Small intestine (tissue), 7 donors: Measurements from ENCODE around the gene TAPBPL. TPM values are rescaled to one million over a fixed set of nuclear protein-coding genes. Genes with fewer than 3 reads are reported as not detected.

Source experiments
- DNase-seq, 2 donors: peaks; one replicate each; pipeline versions ENCODE4 v3.0.0 to v3.0.0-alpha.2; 2013
- FAIRE-seq: peaks from 2 replicates; lab custom pipeline; 2012; peaks lifted over from hg19 to GRCh38; lab: Jason Lieb, UNC
- H3K27ac ChIP-seq, 3 donors: one replicate each; pipeline ENCODE4 v1.5.1; 2013; ENCODE audit warnings: low read length in 2 of 3, mild to moderate bottlenecking in 2 of 3, control low read depth in 1 of 3, inconsistent platforms in 1 of 3, low read depth in 1 of 3, moderate library complexity in 1 of 3
- H3K27me3 ChIP-seq, 3 donors: one replicate each; pipeline ENCODE4 v1.6.1; 2013; ENCODE audit warnings: low read length in 3 of 3, inconsistent platforms in 1 of 3; ENCODE audit not compliant: control insufficient read depth in 3 of 3, insufficient read depth in 3 of 3
- H3K36me3 ChIP-seq, 3 donors: one replicate each; pipeline ENCODE4 v1.6.1; 2013; ENCODE audit warnings: low read length in 3 of 3, inconsistent platforms in 1 of 3, low read depth in 1 of 3, mild to moderate bottlenecking in 1 of 3, moderate library complexity in 1 of 3; ENCODE audit not compliant: control insufficient read depth in 3 of 3, insufficient read depth in 2 of 3
- H3K4me1 ChIP-seq, 3 donors: one replicate each; pipeline ENCODE4 v1.6.1; 2013; ENCODE audit warnings: low read length in 2 of 3, inconsistent platforms in 1 of 3, low read depth in 1 of 3, mild to moderate bottlenecking in 1 of 3, moderate library complexity in 1 of 3; ENCODE audit not compliant: control insufficient read depth in 3 of 3, insufficient read depth in 2 of 3
- H3K4me3 ChIP-seq, 3 donors: one replicate each; pipeline ENCODE4 v1.5.1; 2013; ENCODE audit warnings: low read length in 3 of 3, control low read depth in 1 of 3, inconsistent platforms in 1 of 3, low read depth in 1 of 3, mild to moderate bottlenecking in 1 of 3, moderate library complexity in 1 of 3
- H3K9me3 ChIP-seq, 2 donors: one replicate each; pipeline ENCODE4 v1.6.1; 2013; ENCODE audit warnings: low read depth in 1 of 2, low read length in 1 of 2; ENCODE audit not compliant: control insufficient read depth in 2 of 2, insufficient read depth in 1 of 2
- WGBS, 3 donors: extraction: QIAGEN DNeasy Blood & Tissue Kit; methylation state at CpG; one replicate each; pipeline ENCODE4 v1.1.7; 2013; 5-methylcytosine and 5-hydroxymethylcytosine counted together
- polyA plus RNA-seq, 4 donors: library from polyadenylated mRNA; stranded (reverse) in 3 of 4; unstranded in 1 of 4; fragments of 200-250 nt in 3 of 4; fragments of 120-200 nt in 1 of 4; gene quantifications; one replicate each; pipeline versions ENCODE4 v1.2.1 to v1.2.3, GENCODE V29; 2013
- donor health status: healthy with polysubstance abuse.
- donor health status: control.
- donor health status: control.
- donor health status: Bipolar disorder and iron deficiency.
- donor health status: healthy.

Gene TAPBPL
- polyA plus RNA-seq, 4 donors: 26.4 to 38.6 (median 33.2) TPM

GRCh38 chr12:6443361-6443983 is 8.4 kb upstream of the TAPBPL start:
- 58 to 80% (median 65%) methylated on average over 9 of the region's 9 CpGs for WGBS, 3 donors
- Histone ChIP-seq H3K27ac (peak overlapping the region in 1 of 3 donors; percentile 31), H3K36me3 (peaks cover 0 to 48% (median 0%) of the 10 kb centered on the region in 3 donors)

DNA sequence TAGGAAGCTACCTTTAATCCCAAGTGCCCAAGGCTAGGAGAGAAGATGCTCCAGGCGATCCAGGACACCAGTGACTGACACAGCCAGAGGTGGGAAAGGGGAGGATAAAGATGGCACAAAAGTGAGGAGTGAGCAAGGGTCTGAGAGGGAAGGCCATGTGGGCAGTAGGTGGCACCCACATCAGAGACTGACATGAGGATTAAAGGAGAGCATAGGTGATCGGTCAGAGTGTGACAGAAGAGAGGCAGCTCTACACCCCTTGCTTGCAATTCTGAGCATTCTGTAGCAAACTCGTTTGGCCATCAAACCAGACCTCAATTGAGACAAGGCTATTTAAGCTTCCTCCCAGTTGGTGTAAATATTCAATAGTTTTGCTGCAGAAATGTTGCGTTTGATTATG is 7.8 kb upstream of the TAPBPL start:
- DNase-seq (no peak), FAIRE-seq (no peak)
- Histone ChIP-seq H3K27ac (peak overlapping the region in 1 of 3 donors; percentile 31), H3K4me1 (no peaks in the 10 kb centered on the region), H3K27me3 (no peaks in the 10 kb centered on the region), H3K36me3 (peaks cover 0 to 49% (median 0%) of the 10 kb centered on the region in 3 donors), H3K9me3 (no peaks in the 10 kb centered on the region), H3K4me3 (no peak overlapping the region)
- 69 to 84% (median 84%) methylated on average over 4 of the region's 4 CpGs for WGBS, 3 donors

More at GRCh38 chr12:6443361-6443983, 8.4 kb upstream of the TAPBPL start:
- DNase-seq: no peak
- H3K4me3 ChIP-seq: no peak overlapping the region
- H3K9me3 ChIP-seq: no peaks in the 10 kb centered on the region
- FAIRE-seq: no peak
- H3K4me1 ChIP-seq: no peaks in the 10 kb centered on the region
- H3K27me3 ChIP-seq: no peaks in the 10 kb centered on the region

DNA sequence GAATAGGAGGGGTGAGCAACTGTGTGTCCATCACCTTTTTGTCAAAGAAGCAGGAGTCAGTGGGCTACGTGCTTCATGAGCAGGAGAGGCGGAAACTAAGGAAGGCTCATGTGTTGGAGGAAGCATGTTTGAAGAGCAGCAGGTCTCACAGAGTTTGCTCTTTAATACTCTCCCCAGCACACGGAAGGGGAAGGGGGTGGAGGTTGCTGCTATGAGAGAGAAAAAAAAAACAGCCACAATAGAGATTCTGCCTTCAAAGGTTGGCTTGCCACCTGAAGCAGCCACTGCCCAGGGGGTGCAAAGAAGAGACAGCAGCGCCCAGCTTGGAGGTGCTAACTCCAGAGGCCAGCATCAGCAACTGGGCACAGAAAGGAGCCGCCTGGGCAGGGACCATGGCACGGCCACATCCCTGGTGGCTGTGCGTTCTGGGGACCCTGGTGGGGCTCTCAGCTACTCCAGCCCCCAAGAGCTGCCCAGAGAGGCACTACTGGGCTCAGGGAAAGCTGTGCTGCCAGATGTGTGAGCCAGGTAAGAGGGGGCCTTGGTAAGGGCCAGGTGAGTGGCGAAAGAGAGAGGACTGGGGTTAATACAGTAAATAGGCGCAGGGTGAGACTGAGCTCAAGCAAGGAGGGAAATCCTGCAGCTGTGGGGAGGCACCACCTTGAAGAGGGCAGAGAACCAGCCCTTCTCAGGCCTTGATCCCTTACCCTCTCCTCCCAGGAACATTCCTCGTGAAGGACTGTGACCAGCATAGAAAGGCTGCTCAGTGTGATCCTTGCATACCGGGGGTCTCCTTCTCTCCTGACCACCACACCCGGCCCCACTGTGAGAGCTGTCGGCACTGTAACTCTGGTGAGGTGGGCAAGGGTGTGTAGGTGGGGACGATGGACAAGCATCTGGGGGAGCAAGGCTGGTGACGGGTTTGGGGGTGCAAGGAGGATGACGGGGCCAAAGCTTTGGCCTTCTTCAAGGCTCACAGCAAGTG is 6.8 kb upstream of the TAPBPL start, which contains the start of gene CD27:
Gene CD27 (plus strand): TSS at position 252 of the 985 bp plus-strand sequence. CDS start 141 bp downstream, at position 393.
- Histone ChIP-seq H3K36me3 (peaks cover 0 to 46% (median 0%) of the 10 kb centered on the region in 3 donors), H3K4me3 (peak within 1 kb of the TSS in 2 of 3 donors; percentile 0 to 21), H3K9me3 (no peaks in the 10 kb centered on the region), H3K4me1 (peaks cover 0 to under 1% (median 0%) of the 10 kb centered on the region in 3 donors), H3K27me3 (no peaks in the 10 kb centered on the region), H3K27ac (peak within 1 kb of the TSS in 1 of 3 donors; percentile 75)
- FAIRE-seq (no peak), DNase-seq (no peak)
- WGBS, 3 donors: 75 to 87% (median 79%) methylated on average over 16 of the region's 16 CpGs

DNA sequence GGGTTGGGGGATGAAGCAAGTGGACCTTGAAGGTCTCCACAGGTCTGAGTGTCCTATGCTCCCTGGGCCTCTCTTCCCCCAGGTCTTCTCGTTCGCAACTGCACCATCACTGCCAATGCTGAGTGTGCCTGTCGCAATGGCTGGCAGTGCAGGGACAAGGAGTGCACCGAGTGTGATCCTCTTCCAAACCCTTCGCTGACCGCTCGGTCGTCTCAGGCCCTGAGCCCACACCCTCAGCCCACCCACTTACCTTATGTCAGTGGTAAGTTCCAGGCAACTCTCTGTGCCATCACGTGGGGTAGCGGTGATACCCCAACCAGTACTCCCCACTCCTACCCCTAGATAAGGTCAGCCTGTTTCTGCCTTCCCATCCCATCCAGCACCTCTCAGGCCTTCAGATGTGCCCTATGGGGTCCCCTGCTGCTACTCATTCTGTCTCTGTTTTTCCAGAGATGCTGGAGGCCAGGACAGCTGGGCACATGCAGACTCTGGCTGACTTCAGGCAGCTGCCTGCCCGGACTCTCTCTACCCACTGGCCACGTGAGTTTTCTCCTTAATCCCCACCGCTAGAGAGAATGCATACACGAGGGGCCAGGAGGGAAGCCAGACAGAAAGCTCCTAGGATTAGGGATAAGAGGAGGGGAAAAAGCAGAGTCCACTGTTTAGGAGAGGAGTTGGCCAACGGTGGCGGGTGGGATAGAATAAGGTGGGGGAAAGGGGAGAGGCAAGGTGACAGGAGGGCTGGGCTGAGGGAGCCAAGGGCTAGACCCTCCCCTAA is 1.6 kb upstream of the TAPBPL start:
- FAIRE-seq: no peak

GRCh38 chr12:6450869-6451347 is 934 bp upstream of the TAPBPL start:
- no peaks in the 10 kb centered on the region for H3K9me3 ChIP-seq
- peak overlapping the region; percentile 92 to 96 (median 94) for H3K27ac ChIP-seq
- peak overlapping the region; percentile 34 to 75 (median 70) for H3K4me3 ChIP-seq
- 6 to 9% (median 7%) methylated on average over 11 of the region's 11 CpGs for WGBS, 3 donors
- FAIRE-seq (no peak), DNase-seq (no peak)
- peaks cover 0 to 18% (median 4%) of the 10 kb centered on the region in 3 donors for H3K4me1 ChIP-seq
- H3K27me3 ChIP-seq: no peaks in the 10 kb centered on the region
- peaks cover 2 to 41% (median 9%) of the 10 kb centered on the region in 3 donors for H3K36me3 ChIP-seq

More for the DNA sequence above, 1.6 kb upstream of the TAPBPL start:
- peaks cover 2 to 45% (median 6%) of the 10 kb centered on the region in 3 donors for H3K36me3 ChIP-seq
- H3K4me1 ChIP-seq: peaks cover 0 to 18% (median 4%) of the 10 kb centered on the region in 3 donors
- H3K4me3 ChIP-seq: peak overlapping the region in 2 of 3 donors; percentile 70 to 75
- H3K9me3 ChIP-seq: no peaks in the 10 kb centered on the region
- peak in 1 of 2 donors; percentile 11 for DNase-seq
- H3K27me3 ChIP-seq: no peaks in the 10 kb centered on the region
- 75 to 81% (median 78%) methylated on average over 16 of the region's 16 CpGs for WGBS, 3 donors
- peak overlapping the region in 2 of 3 donors; percentile 94 to 96 for H3K27ac ChIP-seq

- no peak for FAIRE-seq
- H3K36me3 ChIP-seq: peaks cover 4 to 40% (median 14%) of the 10 kb centered on the region in 3 donors
- H3K27me3 ChIP-seq: no peaks in the 10 kb centered on the region
- peak; percentile 65 to 74 for DNase-seq
- peaks cover 0 to 18% (median 4%) of the 10 kb centered on the region in 3 donors for H3K4me1 ChIP-seq
- WGBS, 3 donors: 0 to 4% (median 3%) methylated on average over 9 of the region's 9 CpGs
- H3K4me3 ChIP-seq: peak overlapping the region; percentile 70 to 80 (median 75)
- H3K27ac ChIP-seq: peak overlapping the region; percentile 92 to 96 (median 94)
- no peaks in the 10 kb centered on the region for H3K9me3 ChIP-seq
Observed at GRCh38 chr12:6452245-6452943, 552 bp downstream of the TAPBPL start.

GRCh38 chr12:6452944-6453630 is 1.2 kb downstream of the TAPBPL start:
- peaks cover 0 to 18% (median 4%) of the 10 kb centered on the region in 3 donors for H3K4me1 ChIP-seq
- WGBS, 3 donors: 14 to 37% (median 26%) methylated on average over 17 of the region's 17 CpGs
- peak overlapping the region; percentile 92 to 96 (median 94) for H3K27ac ChIP-seq
- no peaks in the 10 kb centered on the region for H3K27me3 ChIP-seq
- H3K36me3 ChIP-seq: peaks cover 4 to 44% (median 19%) of the 10 kb centered on the region in 3 donors
- H3K9me3 ChIP-seq: no peaks in the 10 kb centered on the region
- peak; percentile 43 to 78 for DNase-seq
- H3K4me3 ChIP-seq: peak overlapping the region in 2 of 3 donors; percentile 70 to 75
- no peak for FAIRE-seq
